ENCODE data around the gene ESYT2. TPM values are rescaled to one million over a fixed set of nuclear protein-coding genes. Genes with fewer than 3 reads are reported as not detected.

The ESYT2 gene
- polyA plus RNA-seq, 3 donors = 37.8 to 59.3 (median 52.8) TPM

DNA sequence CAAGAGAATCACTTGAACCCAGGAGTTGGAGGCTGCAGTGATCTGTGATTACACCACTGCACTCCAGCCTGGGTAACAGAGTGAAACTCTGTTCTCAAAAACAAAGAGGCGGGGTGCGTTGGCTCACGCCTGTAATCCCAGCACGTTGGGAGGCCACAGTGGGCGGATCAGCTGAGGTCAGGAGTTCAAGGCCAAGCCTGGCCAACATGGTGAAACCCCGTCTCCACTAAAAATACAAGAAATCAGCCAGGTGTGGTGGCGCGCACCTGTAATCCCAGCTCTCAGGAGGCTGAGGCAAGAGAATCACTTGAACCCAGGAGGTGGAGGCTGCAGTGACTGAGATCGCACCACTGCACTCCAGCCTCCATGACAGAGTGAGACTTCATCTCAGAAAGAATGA lies 82.4 kb downstream of the ESYT2 start:
- no peak for DNase-seq

DNA sequence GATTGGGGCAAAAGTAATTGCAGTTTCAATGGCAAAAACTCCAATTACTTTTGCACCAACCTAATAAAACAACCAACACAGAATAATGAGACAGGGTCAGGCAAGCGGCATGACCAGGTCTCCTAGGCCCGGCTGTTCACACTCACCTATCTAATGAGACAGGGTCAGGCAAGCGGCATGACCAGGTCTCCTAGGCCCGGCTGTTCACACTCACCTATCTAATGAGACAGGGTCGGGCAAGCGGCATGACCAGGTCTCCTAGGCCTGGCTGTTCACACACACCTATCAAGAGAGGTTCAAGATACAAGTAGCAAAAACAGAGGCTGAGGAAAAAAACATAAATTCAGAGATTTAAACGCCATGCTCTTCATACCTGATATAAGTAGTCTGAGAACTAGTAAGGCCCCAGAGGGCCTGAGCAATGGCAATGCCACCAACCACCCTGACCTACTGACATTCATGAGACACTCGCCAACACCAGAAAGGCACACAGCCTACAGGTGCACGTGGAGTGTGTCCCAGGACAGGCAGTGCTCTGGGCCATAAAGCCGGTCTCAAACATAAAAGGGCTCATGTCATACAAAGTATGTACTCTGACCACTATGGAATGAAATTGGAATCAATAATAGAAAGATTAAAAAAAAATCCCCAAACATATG lies 84.1 kb downstream of the ESYT2 start:
- DNase-seq = no peak

DNA sequence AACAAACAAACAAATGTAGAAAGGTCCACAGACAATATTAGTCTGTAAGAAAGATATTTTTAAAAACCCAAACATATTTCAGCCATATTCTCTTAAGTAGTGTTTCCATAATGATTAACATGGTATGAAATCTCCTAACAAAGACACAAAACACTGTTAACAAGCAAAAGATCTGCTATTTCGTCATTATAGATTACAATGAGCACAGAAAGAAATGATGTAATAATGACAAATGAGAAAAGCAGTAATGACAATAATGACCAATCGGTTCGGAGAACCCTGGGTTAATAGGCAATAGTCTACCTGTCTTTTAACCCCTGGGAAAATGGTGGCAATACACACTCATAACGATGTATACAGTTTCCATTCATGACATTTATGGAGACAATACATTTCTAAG lies 85.2 kb downstream of the ESYT2 start:
- DNase-seq = no peak

DNA sequence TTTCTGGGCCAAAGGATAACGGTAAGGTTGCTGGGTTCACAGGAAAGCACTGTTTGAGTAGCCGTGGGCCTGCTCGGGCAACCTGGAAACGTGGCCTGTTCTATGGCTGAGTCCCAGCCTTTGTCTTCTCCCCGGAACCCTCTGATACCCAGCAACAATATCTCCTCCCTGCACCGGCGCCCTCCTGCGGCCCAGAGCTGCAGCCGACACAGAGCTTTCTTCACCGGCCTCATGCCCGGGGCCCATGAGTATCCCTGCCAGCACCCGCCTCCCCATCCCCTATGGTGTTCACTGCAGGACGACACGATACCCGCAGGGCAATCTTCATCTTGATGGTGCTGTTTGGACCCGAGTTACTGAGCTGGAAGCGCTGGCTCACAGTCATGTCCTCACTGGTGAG lies 86.1 kb downstream of the ESYT2 start:
- DNase-seq = no peak

DNA sequence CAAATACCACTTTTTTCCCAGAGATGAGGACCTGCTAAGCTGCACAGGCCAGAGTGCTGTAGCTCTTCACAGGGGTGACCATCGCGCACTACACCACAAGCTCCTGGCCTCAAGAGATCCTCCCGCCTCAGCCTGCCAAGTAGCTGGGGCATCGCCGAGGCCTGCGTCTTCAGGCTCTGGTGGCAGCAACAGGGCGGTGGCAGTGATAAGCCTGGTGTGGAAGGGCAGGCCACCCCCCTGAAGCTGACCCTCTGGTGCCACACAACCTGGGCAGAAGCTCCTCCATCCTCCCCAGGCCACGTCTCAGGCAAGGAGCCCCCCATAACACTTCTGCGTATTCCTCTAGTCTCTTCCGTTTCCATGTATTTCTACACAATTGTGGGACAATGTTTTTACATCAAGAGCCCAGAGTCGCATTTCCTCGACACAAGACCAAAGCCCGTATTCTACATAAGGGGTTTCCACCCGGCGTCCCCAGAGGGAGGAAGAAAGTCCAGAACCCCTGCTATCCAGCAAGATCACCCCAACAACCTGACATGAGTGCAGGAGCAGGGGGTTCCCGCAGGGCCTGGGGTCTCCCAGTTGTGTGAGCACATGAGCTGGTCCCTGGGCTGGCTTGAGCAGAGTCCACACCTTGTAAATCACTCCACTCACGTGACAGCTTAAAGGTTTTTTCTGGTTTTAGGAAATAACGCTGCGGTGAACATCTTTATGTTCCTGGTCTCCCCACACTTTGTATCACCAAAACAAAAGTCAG lies 87.1 kb downstream of the ESYT2 start:
- no peak for DNase-seq

DNA sequence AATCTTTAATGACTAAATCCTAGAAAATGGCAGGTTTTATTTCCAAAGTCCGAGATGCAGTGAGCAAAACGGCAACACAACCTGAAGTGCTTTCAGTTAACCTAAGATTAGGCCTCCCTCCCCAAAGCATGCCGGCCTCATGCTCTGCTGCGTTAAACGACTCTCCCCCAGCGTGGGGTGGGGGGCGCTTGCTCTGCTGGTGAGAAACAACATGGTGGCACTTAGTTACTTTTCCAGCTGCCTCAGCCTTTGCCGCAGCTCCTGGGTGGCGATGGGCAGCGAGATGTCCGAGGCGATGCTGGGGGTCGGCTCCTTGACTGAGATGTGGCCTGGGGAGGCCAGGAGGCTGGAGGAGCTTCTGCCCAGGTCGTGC lies 88.0 kb downstream of the ESYT2 start:
- no peak for DNase-seq

DNA sequence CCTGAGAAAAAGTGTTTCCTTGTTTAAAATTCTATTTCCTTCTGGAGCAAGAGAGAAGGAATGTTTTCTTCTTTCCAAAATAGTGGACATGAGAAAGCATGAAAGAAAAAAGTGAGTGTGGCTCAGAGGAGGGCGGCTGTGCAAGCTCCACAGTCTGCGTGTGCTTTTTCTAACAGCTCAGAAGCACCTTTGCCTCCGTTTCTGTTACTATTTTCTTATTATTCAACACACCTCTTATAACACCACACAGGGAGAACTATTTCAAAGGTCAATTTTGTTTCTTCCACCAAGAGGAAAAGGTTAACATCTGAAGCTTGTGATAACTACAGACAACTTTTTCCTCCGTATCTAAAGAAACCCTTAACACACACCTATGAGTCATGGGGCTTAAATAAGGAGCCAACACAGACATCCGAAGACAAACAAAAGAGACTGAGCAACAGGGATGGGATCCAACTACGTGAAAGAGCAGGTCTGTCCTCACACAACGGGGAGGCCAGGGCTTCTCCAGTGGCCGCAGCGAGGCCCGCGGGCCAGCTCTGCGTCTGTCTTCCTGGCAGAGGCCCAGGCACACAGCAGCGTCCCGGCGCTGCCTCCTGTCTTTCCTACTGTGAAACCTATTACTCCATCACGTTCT lies 88.5 kb downstream of the ESYT2 start:
- no peak for DNase-seq

DNA sequence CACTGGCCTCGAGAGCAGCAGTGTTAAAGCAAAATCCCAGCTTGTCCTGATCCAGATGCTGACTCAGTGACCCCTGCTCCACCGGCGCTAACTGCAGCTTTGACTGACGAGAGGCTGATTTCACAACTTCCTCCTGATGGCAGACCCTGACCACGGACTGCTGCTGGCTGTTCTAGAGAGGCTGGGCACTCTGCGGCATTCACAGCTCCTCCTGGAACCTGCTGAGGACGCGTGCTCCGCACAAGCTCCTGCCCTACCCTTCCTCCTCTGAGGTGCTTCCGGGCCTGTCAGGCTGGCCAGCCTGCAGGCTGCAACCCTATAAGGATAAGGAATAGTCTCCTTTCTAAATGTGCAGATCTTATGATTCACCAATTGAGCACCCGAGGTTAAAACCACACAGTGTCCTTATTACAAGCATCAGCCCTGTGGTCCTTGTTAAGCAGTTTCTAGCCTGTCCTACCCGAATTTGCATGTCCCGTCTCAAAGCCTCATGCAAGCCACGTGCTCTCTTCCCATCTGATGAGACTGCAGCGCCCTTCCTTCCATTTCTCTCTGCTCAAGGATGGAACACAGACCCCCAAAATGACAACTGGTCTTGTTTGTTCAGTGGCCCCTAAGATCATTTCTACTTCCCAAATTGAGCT lies 89.2 kb downstream of the ESYT2 start:
- DNase-seq = no peak

DNA sequence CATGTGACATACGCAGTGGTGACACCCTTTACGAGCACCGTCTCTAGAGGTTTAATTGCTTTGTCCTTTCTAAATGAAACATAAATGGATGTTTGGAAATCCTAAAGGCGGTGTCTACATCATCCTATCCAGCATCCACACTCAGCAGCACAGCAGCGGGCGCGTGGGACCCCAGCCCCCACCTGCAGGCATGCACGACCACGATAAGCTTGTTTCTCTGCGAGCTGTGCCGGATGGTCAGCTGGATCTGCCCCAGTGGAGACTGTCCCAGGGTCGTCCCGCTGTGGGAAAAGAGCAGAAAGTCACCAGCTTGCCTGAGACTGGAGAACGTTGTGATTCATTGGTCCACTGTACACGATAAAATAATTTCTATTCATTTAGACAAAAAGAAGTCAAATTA lies 90.5 kb downstream of the ESYT2 start:
- no peak for DNase-seq

DNA sequence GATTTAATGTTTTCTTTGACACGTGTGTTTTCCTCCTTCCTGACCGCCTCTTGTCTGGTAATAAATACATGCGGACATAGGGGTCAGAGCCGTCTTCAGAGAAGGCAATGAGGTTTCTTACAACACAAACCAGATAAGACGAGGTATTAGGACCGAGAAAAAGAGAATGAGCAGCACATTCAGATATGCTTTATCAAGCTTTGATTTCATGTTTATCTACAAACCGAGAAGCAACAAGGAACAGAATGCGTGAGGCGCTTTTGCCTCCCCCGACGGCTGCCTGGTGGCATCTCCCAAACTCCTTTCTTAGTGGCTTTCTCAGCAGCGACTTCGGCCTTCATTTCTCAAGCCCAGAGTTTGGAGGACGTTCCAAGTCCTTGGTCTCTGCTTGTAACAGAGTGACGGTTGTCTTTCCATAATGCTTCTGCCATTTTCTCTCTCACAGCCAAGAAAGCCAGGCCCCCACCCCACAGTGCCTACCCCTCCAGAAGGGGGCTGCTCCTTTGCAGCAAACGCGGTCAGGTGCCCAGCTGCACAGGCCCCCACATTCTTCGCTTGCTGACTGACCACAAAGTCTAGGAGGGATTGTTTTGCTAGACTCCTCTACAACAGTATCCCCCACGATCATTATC lies 92.1 kb downstream of the ESYT2 start:
- no peak for DNase-seq

DNA sequence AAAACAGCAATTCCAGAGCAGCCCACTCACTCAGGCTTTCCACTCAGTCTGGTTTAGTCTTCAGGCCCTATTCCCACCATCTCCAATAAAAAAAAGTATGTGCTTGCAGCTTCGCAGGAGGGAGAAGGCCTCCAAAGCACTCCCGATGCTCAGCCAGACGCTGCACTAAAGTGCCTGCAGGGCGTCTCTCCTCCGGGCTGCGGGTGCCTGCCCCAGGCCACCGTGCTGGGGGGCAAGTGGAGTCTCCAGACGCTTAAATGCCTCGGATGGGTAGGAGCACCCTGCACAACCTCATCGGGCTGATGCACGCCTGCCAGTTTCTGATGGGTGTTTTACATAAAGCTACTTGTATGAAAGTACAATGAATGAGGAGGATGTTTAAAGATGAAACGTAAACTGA lies 93.4 kb downstream of the ESYT2 start:
- no peak for DNase-seq

DNA sequence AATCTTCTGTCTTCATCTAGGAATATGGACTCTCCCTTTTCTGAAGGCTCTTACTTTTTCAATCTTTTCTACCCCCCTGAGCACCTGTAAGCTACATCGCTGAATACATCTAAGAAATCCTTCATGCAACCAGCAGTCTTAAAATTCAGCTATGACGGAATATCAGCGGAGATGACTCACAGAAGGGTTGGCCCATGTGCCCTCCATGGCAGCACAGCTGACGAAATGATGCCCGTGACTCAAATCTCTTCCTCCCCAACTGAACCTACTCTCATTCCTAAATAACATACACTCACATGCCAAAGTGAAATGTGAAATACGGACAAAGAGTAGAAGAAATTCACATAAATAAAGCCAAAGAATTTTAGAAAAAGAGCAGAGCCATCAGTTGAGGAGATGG lies 94.4 kb downstream of the ESYT2 start:
- no peak for DNase-seq

DNA sequence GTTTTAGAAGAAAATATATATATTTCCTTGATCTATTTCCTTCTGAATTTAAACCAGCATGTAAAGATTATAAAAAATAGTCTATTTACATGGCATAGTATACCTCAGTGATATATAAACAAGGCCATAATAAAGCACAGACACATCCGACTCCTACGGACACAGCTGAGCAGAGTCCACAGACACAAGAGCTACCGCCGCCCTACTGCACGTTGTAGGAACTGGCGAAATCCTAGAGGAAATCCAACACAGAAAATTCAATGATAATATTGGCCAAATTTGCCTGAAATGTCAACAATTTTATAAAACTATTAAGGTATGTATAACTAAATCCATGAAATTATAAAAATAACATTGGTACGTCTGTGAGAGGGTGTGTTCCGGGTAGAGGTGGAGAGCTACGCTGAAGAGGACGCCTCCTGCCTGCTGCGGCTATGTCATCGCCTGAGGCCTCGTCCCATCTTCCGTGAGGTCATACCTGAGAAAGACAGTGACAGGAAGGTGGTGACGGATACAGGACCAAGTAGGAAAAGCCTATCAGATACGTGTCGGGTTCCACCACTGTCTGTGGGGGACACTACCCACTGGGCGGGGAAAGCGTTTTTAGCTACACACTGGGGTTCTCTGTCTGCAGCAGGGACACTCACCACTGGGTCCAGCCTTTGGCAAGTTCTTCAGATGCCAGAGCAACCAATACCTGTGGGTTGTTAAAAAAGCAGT lies 95.4 kb downstream of the ESYT2 start:
- DNase-seq = no peak

DNA sequence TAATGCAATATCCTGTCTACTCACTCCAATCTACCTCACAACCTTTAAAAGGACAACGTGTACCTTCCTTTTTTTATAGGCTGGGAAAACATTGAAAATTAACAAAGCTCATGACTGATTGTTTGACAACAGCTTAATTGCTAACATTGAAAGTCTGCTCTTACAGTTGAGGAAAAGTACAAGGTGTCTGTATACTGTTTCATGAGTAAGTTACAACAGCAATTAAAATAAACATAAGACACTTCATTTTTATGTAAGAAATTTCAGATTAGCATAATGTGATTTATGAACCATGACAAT lies 96.1 kb downstream of the ESYT2 start:
- DNase-seq = no peak

DNA sequence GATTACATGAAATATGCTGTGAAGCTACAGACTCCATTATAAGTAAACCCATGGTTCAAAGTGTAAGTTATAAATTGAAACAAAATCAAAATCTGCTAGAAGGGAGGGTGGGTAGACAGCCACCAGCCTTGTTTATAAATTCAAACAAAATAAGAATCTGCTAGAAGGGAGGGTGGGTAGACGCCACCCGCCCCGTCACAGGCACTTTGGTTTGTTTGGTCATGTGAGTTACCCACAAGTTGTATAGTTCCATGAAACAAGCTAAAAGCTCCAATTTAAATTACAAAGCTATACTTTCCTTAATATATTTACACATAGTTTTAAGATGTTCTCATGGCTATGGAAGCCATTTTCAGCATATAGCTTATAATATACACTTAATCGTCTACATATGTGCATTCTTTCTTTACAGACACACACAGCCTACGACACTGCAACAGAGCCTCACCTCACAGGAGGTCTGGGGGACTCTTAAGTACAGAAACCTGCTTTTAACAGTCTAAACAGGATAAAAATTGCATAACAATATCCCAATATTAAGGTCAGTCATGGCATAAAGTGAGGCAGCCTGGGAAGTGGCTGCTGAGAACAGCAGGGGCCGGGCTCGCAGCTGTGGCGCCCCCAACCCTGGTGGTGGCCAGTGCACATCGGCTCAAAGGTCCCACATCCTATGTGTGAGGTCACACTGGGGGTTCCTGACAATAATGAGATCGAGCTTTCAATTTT lies 96.7 kb downstream of the ESYT2 start:
- no peak for DNase-seq

DNA sequence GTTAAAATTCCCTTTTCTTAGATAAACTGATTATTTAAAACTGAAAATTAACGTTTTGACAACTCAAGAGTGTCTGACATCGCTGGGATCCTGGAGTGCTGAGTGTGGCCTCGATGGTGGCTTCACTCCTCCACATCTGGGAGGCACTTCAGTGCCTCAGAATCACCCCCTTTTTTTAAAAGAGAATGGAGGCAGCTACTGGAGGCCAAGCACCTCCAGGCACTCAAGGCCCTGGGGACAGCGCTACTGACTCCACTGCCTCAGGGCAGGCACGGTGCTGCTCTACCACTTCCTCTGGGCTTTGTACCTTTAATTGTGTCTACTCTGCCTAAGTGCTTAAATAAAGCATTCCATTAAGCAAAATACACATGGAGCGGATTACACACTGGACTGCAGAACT lies 97.5 kb downstream of the ESYT2 start:
- DNase-seq = no peak

DNA sequence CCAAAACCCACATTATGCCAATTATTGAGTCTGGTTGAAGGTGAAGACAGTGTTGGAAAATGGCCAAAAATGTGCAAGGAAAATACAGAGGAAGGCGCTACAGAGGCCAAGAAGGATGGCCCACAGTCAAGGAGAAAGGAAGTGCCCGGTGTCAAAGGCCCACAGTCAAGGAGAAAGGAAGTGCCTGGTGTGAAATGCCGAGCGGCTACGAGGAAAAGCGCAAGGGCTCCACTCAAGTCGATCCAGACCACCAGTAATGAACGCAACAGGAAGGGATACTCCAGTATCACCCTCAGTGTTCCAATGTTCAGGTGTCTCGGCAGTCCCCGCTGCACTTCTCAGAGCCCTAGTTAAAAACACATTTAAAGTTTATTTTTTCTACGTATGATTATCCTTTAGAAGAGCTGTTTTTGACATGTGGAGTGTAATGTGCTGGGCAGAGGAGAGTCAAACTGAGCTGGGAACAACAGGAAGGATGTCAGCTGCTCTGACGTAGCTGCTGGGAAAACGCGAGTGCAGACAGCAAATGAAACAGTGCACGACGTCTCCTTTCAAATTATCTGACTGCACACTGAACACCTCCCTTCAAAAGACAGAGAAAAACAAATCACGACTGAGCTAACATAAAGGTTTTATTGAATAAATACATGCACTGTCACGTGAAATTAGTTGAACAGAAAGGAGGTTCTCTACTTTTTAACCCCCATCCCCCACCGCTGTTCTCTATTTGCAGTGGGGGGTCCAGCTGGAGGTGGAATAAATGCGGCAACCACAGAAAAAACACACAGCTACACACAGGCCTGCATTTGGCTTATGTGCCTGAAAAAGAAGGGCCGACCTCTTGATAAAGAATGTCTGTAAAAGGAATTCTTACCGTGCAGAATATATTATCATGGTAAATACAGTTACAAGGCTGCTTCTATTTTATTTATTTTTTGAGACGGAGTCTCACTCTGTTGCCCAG lies 98.6 kb downstream of the ESYT2 start:
- no peak for DNase-seq

DNA sequence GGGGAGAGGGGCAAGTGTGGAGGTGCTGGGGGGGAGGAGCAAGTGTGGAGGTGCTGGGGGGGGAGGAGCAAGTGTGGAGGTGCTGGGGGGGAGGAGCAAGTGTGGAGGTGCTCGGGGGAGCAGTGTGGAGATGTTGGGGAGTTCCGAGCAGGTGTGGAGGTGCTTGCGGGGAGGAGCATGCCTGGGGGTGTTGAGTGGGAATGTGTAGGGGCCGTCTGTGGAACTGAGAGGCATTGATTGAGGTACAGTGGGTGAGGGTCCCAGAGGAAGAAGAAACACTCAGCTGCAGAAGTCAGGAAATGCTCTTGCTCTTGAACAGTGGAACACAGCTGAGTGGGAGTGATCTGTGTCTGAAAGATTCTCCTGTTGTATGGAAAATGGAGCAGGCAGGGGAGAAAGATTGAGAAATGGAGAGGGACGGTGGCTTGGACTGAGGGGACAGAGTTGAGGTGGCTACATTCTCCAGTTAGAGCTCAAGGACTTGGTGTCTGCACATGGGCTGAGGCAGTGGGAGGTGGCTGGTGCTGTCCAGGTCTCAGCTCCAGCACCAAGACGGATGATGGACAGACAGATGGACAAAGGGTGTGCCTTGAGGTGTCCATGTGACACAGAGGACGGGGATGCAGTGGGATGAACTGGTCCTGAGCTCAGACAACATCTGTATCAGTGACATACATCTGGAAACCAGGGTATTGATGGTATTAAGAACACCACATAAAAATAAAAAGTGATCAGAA lies 99.5 kb downstream of the ESYT2 start:
- DNase-seq = no peak

DNA sequence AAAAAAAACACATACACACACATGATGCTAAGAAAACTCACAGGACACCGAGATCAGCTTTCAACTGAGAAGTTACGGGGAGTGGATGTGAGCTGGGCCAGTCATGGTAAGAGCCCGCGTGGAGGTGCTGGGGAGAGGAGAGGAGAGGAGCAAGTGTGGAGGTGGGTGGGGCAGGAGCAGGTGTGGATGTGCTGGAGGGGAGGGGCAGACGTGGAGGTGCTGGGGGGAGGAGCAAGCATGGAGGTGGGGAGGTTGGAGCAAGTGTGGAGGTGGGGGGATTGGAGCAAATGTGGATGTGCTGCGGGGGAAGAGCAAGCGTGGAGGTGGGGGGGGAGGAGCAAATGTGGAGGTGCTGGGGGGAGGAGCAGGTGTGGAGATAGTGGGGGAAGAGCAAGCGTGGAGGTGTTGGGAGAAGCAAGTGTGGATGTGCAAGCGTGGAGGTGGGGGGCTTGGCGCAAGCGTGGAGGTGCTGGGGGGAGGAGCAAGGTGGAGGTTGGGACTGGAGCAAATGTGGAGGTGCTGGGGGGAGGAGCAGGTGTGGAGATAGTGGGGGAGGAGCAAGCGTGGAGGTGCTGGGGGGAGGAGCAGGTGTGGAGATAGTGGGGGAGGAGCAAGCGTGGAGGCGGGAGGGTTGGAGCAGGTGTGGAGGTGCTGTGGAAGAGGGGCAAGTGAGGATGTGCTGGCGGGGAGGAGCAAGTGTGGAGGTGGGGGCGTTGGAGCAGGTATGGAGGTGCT lies 100.2 kb downstream of the ESYT2 start:
- DNase-seq = no peak

Data from renal pelvis (tissue), 4 donors.